ENCODE measurements around the gene SLC4A5.
"Not testable (repeated sequence)": the region's sequence is repeated elsewhere in the genome, so short reads cannot be mapped to it uniquely, and the experiment has no call there.

The SLC4A5 gene

DNA sequence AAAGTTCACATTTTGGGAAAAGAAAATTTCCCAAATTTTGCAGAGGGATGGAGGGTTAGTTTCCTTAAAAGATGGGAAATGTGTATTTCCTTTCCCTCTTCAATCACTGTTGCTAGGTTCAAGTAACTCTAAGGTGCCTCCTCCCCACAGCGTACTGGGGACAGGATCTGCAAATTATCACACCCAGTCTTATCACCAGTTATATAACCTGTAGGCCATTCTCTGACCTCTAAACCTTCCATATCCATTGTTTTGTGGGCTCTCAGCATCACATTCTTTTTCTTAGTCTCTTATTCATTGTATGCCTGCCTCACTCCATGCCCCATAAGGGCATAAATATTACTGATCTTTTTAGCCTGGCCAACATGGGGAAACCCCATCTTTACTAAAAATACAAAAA, 148.4 kb downstream of the SLC4A5 start:
- DNase-seq, result no peak

DNA sequence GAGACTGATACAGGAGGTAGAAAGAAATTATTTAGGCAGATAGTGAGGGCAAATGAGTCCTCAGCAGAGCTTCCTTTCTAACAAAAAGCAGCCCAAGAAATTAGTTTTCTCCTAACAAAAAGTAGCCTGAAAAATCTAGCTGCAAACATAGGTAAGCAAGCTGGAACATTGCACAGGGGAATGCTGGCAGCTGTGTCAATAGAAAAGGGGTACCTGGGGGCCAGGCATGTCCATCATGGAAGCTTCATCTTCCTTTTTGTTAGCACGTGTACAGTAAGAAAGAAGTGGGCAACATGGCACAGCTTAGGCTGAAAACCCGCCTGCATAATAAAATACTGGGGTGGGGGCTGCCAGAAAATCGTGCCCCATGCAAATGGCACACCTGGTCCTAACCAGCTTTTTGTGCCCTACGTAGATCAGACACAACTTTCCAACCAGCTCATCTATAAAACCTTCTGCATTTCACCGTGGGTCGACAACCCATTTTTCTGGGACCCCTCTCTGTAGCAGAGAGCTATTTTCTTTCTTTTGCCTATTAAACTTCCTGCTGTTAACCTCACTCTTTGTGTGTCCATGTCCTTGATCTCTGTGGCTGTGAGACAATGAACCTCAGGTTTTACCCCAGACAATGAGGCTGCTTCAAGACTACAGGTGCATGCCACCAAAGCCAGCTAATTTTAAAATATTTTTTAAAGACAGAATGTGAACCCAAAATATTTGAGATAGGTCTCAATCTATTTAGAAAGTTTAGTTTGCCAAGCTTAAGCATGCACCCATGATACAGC, 151.4 kb downstream of the SLC4A5 start:
- DNase-seq, result no peak

DNA sequence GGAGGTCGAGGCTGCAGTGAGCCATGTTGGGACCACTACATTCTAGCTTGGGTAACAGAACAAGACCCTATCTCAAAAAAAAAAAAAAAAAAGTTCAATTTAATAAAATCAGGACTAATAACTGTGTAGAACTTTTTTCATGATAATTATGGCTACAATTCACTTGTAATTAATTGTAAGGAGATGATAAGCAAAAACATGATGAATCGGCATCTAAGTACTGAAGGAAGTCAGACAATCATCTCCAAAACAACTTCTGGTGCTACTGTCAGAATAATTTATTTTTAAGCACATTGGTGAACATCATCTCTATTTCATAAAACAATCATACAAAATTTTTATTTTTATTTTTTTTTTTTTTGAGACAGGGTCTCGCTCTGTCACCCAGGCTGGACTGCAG, 154.5 kb downstream of the SLC4A5 start:
- DNase-seq, result no peak

DNA sequence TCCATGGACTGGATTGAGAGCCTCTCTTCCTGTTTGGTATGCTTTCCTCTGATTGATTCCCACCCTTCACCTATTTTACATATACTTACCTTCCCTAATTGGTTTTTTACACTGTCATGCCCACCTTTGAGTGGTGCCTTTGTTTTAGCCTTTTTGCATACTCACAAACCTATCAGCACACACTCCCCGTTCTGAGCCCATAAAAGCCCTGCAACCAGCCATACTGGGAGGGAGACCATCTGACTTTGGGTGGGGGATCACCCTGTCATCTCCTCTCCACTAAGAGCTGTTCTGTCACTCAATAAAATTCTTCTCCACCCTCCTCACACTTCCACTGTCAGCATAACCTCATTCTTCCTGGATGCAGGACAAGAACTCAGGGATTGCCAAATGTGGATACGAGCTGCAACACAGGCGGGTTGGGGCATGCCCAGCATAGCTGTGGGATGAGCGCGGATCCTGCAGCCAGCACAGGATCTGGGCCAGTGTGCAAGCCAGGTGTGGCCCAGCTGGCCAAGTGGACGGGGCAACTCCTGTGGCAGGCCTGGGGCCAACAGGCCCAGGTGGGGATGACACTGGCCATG, 155.1 kb downstream of the SLC4A5 start:
- DNase-seq, result peak; percentile 17

DNA sequence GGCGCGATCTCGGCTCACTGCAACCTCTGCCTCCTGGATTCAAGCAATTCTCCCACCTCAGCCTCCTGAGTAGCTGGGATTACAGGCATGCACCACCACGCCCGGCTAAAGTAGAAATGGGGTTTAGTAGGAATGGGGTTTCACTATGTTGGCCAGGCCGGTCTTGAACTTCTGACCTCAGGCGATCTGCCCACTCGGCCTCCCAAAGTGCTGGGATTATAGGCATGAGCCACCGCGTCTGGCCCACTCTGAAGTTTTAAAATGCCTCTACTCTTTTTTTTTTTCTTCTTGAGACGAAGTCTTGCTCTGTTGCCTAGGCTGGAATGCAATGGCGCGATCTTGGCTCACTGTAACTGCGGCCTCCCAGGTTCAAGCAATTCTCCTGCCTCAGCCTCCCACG, 156.5 kb downstream of the SLC4A5 start:
- DNase-seq, result not testable (repeated sequence)

DNA sequence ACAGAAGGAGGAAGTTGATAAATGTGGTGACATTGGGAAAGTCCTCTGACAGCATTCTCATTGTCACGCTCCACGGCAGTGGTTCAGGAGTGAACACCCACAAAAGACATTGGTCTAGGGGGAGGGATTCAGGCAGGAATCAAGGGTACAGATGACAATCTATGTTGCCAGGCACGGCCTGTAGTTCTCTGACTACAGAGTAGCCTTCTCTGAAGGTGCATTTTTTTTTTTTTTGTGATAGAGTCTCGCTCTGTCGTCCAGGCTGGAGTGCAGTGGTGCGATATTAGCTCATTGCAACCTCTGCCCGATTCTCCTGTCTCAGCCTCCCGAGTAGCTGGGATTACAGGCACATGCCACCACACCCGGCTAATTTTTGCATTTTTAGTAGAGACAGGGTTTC, 157.2 kb downstream of the SLC4A5 start:
- DNase-seq, result no peak

DNA sequence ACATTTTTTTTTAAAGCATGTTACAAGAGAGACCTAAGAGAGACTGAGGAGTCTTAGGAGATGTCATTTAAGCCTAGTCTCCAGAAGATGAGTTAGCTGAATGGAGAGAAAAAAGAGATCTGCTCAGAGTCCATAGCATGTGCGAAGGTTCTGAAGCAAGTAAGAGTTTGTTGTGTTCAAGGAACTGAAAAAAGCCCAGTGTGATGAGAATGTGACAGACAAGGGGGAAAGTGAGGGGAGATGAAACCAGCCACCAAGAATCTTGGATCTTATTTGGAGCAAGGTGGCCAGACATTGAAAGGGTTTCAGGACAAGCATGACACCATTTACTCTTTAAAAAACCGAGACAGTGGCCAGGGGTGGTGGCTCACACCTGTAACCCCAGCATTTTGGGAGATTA, 159.3 kb downstream of the SLC4A5 start:
- DNase-seq, result no peak

DNA sequence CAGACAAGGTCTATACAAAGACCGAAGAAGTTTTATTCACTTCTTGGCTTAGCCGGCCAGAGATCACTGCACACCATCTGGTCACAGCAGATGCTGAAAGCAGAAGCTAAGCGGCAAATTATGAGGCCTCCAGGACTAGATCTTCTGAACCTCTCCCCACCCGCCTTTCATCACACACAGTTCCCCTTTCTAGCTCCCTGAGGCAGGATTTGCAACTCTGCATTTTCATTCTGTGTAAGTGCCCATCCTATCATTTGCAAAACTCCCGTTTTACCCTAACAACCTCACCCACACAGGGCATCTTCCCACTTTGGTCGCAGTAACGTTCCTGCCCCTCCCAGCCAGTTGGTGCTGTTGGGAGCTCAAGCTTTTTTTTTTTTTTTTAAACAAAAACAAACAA, 161.5 kb downstream of the SLC4A5 start:
- peak; percentile 83 for DNase-seq

DNA sequence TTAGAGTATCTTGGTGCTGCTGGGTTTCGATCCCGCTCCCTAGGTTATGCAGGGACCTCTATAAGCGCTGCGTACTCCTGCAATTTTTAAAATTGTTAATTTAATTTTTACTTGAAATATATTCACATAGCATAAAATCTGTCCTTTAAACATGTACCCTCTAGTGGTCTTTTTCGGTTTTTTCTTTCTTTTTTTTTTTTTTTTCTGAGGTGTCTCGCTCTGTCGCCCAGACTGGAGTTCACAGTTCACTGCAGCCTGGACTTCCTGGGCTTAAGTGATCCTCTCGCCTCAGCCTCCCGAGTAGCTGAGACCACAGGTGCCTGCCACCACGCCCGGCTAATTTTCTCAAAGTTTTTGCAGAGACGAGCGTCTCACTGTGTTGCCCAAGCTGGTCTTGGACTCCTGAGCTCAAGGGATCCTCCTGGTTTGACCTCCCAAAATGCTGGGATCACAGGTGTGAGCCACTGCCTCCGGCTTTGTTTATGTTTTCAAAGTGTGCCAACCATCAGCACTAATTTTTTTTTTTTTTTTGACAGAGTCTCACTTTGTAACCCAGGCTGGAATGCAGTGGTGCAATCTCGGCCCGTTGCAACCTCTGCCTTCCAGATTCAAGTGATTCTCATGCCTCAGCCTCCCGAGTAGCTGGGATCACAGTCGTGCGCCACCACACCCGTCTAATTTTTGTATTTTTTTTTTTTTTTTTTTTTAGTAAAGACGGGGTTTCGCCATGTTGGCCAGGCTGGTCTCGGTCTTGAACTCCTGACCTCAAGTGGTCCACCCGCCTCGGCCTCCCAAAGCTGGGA, 164.0 kb downstream of the SLC4A5 start:
- no peak for DNase-seq

DNA sequence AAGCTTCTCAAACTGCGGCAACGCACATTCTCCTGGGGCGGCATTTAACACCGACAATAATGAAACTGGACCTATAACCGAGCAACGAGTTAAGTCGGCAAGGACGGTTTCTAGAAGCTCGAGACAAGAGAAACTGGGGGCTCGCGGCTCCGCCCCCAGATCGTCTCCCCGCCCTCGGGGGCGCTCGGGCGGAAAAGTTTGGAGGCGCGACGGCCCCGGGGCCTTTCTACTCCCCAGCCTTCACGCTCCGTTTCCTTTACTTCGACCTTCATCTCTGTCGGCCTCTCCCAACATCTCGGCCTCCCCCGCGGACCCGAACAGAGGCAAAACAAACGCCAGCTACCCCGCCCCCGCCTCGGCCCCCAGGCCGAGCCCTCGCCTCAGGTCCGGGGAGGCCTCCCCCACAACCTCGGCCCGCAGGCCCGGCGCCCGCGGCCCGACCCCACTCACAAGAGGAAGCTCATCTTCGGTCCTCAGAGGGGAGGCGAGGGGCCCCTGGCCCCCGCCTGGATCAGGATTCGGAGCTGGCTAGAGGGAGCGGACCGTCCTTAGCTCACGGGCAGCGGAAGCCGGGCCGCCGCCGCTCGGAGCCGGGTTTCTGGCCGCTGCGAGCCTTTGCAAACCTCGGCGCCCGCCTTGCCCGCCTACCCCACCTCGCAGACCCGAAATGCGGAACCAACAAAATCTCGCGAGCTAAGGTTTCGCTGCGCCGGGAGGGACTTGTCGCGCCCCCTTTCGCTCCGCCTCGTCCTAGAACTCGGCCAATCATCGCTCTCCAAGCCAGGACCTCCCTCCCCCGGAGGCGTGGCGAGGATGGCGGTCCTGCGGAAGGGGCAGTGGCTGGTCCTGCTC, 164.8 kb downstream of the SLC4A5 start, which contains the start of gene MOB1A:
MOB1A (minus strand) TSS at position 669 of the 852 bp plus-strand sequence; CDS start at position 464, 205 bp downstream.
- DNase-seq, result peak; percentile 99

DNA sequence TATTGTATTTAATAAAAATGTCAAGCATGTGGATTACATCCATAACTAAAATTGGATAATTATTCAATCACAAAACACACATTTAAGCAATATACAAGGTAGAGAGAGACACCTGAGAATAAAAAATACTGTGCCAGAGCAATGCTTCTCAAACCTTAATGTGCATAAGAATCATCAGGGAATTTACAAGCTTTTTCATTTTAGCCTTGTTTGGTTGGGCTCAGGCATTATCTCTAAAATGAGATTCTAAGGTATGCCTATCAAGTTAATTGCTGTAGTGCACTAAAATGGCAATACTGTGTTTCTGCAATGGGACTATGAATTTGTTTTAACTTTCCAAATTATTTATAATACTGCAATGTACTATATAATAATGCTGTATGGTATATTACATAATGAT, 165.5 kb downstream of the SLC4A5 start:
- no peak for DNase-seq

DNA sequence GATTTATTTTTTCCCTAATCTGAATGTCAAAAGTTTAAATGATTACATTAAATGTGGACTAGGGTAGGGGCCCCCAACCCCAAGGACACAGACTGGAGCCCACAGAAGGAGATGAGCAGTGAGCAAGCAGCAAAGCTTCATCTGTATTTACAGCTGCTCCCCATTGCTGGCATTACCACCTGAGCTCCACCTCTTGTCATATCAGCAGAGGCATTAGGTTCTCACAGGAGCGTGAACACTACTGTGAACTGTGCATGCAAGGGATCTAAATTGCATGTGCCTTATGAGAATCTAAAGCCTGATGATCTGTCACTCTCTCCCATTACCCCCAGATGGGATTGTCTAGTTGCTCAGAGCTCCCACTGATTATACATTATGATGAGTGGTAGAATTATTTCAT, 168.3 kb downstream of the SLC4A5 start:
- no peak for DNase-seq

DNA sequence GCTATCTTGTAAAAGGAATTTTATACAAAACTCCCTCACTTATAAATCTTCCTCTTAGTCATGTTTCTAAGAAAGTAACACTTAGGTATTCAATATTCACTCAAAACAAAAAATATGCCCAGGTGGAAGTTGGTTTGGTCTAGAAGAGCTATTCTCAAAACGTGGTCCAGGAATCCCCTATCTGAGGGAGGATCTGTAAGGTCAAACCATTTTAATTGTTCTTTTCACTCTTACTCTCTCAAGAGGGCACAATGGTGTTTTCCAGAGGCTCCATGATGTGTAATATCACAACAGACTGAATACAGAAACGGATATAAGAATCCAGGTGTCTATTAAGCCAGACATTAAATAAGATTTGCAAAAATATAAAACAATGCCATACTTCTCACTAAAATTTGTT, 174.5 kb downstream of the SLC4A5 start:
- no peak for DNase-seq
